Left forelimb (tissue), 1 donor: ENCODE results near the gene ZNF8.
"Not testable (repeated sequence)": the region's sequence is repeated elsewhere in the genome, so short reads cannot be mapped to it uniquely, and the experiment has no call there.

Experiments used
- DNase-seq: peaks from one replicate; pipeline ENCODE4 v3.0.0-alpha.2; 2018; ENCODE audit warnings: low spot score

The ZNF8 gene

DNA sequence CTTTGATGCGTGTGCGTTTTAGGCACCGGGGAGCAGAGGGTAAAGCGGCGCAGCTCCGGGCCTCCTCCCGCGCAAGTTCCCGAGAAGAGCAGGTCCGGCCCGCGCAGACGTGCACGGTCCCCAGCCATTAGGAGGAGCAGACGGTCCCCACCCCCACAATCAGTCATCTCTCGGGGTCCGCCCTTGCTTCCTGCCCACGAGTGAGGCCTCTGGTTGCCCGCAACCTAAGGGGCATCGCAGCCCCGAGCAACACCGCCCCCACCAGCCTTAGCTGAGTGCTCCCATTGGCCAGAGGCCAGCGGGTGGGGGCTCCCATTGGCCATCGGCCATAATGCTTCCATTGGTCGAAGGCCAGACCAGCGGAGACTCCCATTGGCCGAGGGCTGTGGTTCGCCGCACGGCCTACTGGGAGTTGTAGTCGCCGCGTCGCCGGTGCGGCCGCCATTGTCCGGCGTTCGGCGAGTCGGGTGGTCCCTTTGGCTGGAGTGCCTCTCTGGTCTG, at the start of gene ZNF8:
Gene ZNF8, plus strand, starts transcription at position 415 of the 501 bp plus-strand sequence. CDS start 127 bp downstream, outside the sequence.
- peak; percentile 99 for DNase-seq

- DNase-seq: no peak
Measured at GRCh38 chr19:58229255-58229639, 49.5 kb upstream of the ZNF8 start.

DNA sequence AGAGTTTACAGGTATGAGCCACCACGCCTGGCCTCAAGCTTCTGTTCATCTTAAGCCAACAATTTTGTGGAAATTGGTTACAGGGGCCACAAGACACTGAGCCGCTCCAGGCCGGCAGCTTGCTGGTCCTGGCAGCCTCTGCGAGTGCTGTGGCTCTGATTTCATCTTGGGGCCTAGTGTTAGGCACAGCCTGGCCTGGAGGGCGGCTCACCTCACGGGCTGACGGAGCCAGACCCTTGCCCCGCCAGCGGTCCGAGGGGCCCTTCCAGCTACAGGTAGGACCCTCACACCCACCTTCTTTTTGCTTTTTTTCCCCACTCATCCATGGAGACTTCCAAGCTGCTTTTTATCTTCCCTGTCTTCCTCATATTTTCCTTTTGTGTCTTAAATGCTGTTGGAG, 41.4 kb upstream of the ZNF8 start:
- no peak for DNase-seq

DNA sequence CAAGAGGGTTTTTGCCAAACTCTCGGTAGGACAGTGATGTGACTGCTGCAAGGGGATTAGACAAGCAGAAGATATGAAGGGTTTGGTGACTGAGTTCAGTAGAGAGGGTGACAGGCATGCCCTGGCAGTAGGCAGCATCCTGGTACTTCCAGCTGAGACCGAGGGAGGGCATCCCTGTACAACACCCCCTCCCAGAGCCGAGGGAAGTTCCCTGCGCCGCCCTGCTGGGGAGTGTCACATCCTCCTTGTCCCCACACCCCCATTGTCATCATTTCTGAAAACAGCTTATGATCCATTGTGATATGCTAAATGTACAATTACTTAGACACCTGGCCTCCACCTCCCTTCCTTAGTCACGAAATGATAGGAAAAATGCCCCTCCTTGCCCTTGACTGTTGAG, 35.4 kb upstream of the ZNF8 start:
- DNase-seq: no peak

DNA sequence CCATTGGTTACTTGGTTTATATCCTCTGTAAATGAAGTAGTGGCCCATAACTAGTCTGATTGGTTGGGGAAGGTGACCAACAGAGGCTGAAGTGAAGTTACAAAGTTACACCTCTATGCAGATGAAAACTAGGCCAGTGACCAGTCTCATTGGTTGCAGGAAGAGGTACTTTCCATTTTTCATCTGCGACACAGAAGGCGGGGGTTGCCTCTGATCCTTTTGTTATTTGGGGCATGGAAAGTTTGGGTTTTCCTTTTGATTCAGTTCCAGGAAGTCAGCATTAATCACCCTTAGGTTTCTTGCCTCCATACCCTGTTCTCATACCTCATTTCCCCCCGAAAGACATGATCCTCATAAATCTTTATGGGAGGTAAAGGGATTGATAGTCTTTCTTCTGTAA, 29.9 kb upstream of the ZNF8 start:
- DNase-seq: no peak

- no peak for DNase-seq
Measured at GRCh38 chr19:58252102-58252685, 26.6 kb upstream of the ZNF8 start.

GRCh38 chr19:58258259-58258658, 20.5 kb upstream of the ZNF8 start:
- not testable (repeated sequence) for DNase-seq

DNA sequence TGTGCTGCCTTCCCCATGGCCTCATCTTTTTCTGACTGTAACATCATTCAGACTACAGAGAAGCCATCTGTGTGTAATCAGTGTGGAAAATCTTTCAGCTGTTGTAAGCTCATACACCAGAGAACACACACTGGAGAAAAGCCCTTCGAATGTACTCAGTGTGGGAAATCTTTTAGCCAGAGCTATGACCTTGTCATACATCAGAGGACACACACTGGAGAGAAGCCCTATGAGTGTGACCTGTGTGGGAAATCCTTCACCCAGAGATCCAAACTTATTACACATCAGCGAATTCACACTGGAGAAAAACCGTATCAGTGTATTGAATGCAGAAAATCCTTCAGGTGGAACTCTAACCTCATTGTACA, 17.2 kb upstream of the ZNF8 start:
- no peak for DNase-seq

- DNase-seq: no peak
Measured at GRCh38 chr19:58261968-58262921, 16.5 kb upstream of the ZNF8 start.

- no peak for DNase-seq
Measured at GRCh38 chr19:58262922-58263296, 15.8 kb upstream of the ZNF8 start.

- DNase-seq: no peak
Measured at GRCh38 chr19:58265100-58265499, 13.7 kb upstream of the ZNF8 start.

GRCh38 chr19:58268344-58268743, 10.4 kb upstream of the ZNF8 start:
- DNase-seq: no peak

DNA sequence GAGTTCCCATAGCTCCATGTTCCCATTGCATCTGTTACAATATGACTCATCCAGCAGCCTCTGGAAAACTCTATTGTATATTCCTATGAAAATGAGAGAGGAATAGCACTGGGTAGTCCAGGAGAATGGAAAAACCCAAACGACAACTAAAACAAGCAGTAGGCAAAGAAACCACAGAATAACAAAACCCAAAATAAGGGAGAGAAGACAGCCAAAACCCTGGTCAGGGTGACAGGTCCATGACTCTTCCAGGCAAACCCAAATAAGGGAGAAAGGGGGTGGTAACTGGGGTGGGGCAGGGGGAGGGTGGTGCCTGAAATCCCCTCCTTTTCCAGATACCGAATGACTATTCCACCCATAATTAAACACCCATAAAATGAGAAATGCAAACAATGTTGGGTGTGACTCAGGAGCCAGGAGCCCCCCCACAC, 4.0 kb upstream of the ZNF8 start:
- DNase-seq: no peak

DNA sequence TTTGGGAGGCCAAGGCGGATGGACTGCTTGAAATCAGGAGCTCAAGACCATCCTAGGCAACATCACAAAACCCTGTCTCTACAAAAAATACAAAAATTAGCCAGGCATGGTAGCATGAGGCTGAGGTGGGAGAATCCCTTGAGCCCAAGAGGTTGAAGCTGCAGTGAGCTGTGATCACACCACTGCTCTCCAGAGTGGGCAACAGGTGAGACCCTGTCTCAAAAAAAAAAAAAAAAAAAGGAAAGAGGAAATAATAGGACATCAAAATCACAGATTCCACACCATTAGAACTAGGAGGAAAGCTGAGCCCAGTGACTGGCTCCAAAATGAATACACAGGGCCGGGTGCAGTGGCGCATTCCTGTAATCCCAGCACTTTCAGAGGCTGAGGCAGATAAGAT, 3.2 kb upstream of the ZNF8 start:
- no peak for DNase-seq

DNA sequence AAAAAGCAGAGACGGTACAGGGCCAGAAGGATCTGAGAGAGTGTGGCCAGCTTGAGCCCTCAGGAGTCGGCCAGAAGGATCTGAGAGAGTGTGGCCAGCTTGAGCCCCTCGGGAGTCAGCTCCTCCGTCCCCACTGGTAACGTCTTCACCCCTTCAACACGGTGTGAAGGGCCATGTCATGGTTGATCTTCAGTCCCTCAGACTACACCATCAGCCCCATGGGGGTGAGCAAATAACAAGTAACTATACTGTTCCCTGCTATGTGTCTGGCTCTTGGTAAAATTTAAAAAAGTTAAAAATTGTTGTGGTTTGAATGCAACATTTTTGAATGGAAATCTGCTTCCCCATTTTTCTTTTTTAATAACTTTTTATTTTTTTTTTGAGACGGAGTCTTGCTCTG, 1.6 kb upstream of the ZNF8 start:
- DNase-seq: no peak

GRCh38 chr19:58277748-58278540, 811 bp upstream of the ZNF8 start:
- DNase-seq: no peak

DNA sequence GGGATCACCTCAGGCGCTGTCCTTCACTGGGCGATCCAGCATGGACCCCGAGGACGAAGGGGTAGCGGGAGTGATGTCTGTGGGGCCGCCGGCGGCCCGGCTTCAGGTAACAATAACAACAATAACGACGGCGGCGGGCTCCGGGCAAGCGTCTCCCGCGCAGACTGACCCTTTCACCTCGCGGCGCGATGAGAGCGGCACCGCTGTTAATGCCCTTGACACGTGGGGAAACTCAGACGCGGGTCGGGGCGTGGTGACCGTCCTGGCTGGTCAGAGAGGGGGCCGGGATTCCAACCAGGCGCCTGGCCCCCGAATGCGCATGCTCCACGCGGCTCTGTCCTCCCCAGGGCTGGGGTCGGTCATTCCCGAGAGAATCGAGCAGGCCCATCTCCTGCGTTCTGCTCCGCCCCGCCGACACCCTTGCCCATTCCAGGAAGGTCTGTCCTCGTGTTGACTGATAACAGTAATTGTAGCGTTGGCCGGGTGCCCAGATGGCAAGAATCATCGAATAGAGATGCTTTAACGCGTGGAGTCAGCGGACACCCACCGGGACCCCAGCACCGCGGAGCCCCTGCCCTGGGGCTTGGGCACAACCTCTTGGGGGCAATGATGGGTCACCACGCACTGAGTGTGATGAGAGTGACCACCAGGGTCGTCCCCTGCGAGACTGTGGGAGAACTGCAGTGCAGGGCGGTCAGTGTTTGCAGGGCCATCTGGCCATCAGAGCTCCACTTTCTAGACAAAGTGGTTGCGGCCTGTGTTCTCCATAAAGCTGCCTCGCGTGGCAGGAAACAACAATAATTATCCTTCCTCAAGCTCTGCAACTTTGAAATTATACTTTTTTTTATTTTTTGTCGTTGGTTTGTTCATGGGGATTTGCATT, 528 bp downstream of the ZNF8 start:
- peak; percentile 84 for DNase-seq

DNA sequence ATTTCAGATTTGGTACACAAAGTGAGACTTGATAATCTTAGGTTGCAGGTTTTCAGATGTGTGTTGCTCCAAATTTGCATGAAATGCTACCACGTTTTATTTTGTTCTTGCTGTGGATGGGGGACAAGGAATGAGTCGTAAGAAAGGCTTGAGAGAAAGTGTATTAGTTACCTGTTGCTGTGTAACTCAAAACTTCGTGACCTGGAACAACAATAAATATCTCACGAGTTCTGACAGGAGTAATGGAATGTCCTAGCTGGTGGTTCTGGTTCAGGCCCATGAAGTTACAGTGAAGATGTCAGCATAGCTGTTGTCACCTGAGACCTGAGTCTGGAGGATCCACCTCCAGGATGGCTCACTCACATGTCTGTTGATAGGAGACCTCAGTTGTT, 1.2 kb downstream of the ZNF8 start:
- no peak for DNase-seq

DNA sequence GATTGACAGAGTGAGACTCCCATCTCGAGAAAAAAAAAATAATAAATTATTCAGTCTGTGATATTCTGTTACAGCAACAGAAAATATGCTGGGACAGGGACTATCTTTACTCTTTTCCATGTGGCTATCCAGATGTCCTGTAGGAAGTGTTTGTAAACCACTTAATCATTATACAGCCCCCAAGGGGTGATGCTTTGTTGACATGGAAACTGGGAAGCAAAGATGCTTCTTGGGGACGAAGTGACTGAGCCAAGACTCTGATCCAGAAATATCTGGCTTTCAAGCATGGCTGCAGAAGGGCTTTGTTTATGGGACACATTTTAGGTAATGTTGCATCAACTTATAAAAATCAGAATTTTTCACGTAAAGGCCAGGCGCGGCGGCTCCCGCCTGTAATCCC, 5.4 kb downstream of the ZNF8 start:
- DNase-seq: no peak

DNA sequence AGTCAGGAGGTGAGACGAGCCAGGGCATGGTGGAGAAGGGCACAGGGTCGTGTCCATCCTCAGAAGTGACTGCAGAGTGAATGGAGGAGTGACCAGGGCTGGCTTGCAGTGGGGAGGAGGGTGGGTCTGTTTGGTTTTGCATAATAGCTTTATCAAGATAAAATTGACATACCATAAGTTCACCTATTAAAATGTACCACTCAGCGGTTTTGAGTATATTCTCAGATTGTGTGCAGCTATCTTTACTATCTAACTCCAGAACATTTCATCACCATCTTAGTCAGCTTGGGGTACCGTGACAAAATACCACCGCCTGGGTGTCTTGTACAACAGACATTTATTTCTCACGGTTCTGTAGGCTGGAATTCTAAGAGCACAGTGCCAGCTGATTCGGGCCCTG, 13.2 kb downstream of the ZNF8 start:
- DNase-seq: no peak

- no peak for DNase-seq
Measured at GRCh38 chr19:58294743-58295374, 16.1 kb downstream of the ZNF8 start.
